LNCaP clone FGC (cell line): ENCODE measurements around the gene TSPAN5.

Experiments used
- DNase-seq: peaks from one replicate; pipeline ENCODE4 v3.0.0-alpha.2; 2011; ENCODE audit warnings: low read depth
- H3K4me3 ChIP-seq: 2 replicates; pipeline ENCODE4 v1.5.1; 2011; ENCODE audit warnings: mild to moderate bottlenecking, low read depth, low read length, control low read depth
- CTCF ChIP-seq: IDR thresholded peaks from 2 replicates; pipeline ENCODE4 v1.5.1; 2012; ENCODE audit warnings: mild to moderate bottlenecking; ENCODE audit not compliant: control insufficient read depth, insufficient read depth; ENCODE audit errors: extremely low read depth

TSPAN5 gene

DNA sequence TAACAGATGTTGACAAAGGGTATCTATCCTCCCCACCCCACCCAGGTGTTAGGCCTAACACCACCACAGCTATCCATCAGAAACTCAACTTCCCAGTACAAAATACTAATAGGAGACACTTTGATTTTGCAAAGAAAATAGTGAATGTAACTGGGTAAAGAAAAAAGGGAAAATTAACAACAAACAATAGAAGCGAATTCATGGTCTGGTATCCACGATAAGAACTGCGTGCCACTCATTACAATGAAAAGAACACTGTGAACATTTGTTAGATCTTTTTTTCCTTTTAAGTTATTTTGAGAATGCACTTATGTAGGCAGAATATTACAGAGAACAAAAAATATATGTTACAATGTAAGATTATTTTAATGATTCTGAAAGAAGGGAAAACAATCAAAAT is 12.0 kb downstream of the TSPAN5 start:
- no peak for DNase-seq
- H3K4me3 ChIP-seq = no peak overlapping the region
- TF ChIP-seq CTCF = no peak

- no peak overlapping the region for H3K4me3 ChIP-seq
- DNase-seq = no peak
- TF ChIP-seq CTCF = no peak
Measured at GRCh38 chr4:98645527-98645926, 12.9 kb downstream of the TSPAN5 start.

DNA sequence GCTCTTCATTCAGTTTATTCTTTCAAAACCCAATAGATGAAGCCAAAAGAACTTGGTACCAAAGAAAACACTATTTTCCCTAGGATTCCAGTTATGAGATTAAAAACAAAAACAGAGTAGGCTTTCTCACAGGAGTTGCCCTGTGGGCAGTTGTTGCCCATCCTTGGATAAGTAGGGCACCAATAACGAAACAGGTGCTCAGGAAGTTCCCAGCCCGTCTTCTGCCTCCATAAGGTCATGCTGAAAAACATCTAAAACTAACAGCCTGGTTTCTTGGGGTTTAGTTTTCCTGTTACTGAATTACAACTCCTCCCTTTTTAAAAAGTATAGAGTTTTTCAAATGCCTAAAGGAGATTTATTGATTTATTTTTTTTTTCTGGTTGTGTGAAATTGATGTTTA is 14.7 kb downstream of the TSPAN5 start:
- no peak for DNase-seq
- TF ChIP-seq CTCF = no peak
- H3K4me3 ChIP-seq = no peak overlapping the region

- no peak overlapping the region for H3K4me3 ChIP-seq
- TF ChIP-seq CTCF = no peak
- DNase-seq = peak; percentile 78
Measured at GRCh38 chr4:98642991-98643426, 15.4 kb downstream of the TSPAN5 start.

DNA sequence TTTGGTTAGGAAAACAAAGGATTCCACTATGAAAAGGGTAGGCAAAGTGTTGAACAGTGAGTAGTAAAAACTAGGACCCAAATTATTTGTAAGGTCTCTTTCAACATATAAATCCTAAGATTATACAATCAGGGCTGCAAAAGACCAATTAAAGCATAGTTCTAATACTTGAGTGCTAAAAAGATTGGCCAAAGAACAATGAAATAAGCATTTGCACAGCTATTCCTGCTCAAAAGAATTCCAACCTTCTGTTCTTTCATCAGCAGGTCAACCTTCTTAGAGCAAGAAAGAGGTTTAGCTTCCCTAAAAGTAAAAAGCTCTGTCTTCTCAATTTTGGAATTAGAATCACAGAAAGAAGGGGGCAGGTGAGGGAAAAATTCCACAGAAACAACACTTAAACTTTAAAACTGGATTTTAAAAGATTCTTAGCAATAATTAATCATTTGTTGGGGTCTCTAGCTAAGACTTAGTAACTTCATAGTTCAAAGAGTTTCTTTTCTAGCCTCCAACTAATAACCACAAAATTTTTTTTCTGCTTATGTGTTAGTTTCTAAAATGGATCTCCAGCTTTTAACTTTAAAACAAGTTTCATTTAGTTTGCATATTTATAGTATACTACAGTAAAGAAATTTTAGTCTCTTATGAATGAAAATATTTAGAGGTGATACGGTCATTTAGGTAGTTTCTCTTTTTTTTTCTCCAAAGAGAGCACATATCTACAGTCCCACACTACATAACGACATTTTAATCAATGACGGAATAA is 16.3 kb downstream of the TSPAN5 start:
- DNase-seq = no peak
- TF ChIP-seq CTCF = no peak
- no peak overlapping the region for H3K4me3 ChIP-seq

GRCh38 chr4:98641376-98641775 is 17.0 kb downstream of the TSPAN5 start:
- DNase-seq = no peak
- no peak overlapping the region for H3K4me3 ChIP-seq
- TF ChIP-seq CTCF = no peak

GRCh38 chr4:98639523-98639922 is 18.9 kb downstream of the TSPAN5 start:
- no peak for TF ChIP-seq CTCF
- no peak for DNase-seq
- H3K4me3 ChIP-seq = no peak overlapping the region
